IPS-18a (cell line): ENCODE data around the gene CD93.

Experiments
- H3K27ac ChIP-seq: one replicate; pipeline ENCODE4 v1.5.1; 2013; ENCODE audit warnings: low read length
- H3K27me3 ChIP-seq: one replicate; pipeline ENCODE4 v1.6.1; 2013; ENCODE audit warnings: mild to moderate bottlenecking, low read length; ENCODE audit not compliant: control insufficient read depth, insufficient read depth
- H3K36me3 ChIP-seq: one replicate; pipeline ENCODE4 v1.6.1; 2013; ENCODE audit warnings: low read depth, low read length; ENCODE audit not compliant: control insufficient read depth
- H3K4me1 ChIP-seq: one replicate; pipeline ENCODE4 v1.6.1; 2013; ENCODE audit warnings: low read depth, low read length; ENCODE audit not compliant: control insufficient read depth
- H3K4me3 ChIP-seq: one replicate; pipeline ENCODE4 v1.5.1; 2013; ENCODE audit warnings: low read length
- H3K9ac ChIP-seq: one replicate; pipeline ENCODE4 v1.6.1; 2013; ENCODE audit warnings: mild to moderate bottlenecking, low read length, moderate library complexity
- H3K9me3 ChIP-seq: one replicate; pipeline ENCODE4 v1.6.1; 2013; ENCODE audit warnings: low read depth, low read length; ENCODE audit not compliant: control insufficient read depth

CD93 gene

GRCh38 chr20:23077277-23077676, 8.8 kb downstream of the CD93 start:
- Histone ChIP-seq H3K9me3 (no peaks in the 10 kb centered on the region), H3K36me3 (no peaks in the 10 kb centered on the region), H3K4me1 (no peaks in the 10 kb centered on the region), H3K4me3 (no peak overlapping the region), H3K27ac (no peak overlapping the region), H3K27me3 (no peaks in the 10 kb centered on the region), H3K9ac (no peak overlapping the region)

GRCh38 chr20:23074052-23074451, 12.1 kb downstream of the CD93 start:
- no peaks in the 10 kb centered on the region for H3K9me3 ChIP-seq
- no peaks in the 10 kb centered on the region for H3K27me3 ChIP-seq

GRCh38 chr20:23072892-23073586, 13.1 kb downstream of the CD93 start:
- Histone ChIP-seq H3K9ac (no peak overlapping the region), H3K27ac (no peak overlapping the region), H3K4me3 (no peak overlapping the region), H3K9me3 (no peaks in the 10 kb centered on the region), H3K36me3 (no peaks in the 10 kb centered on the region), H3K27me3 (no peaks in the 10 kb centered on the region), H3K4me1 (no peaks in the 10 kb centered on the region)

More at GRCh38 chr20:23074052-23074451, 12.1 kb downstream of the CD93 start:
- H3K4me1 ChIP-seq, result no peaks in the 10 kb centered on the region
- no peaks in the 10 kb centered on the region for H3K36me3 ChIP-seq
- no peak overlapping the region for H3K27ac ChIP-seq
- no peak overlapping the region for H3K9ac ChIP-seq
- H3K4me3 ChIP-seq, result no peak overlapping the region

GRCh38 chr20:23071996-23072395, 14.1 kb downstream of the CD93 start:
- H3K9ac ChIP-seq, result no peak overlapping the region
- no peaks in the 10 kb centered on the region for H3K36me3 ChIP-seq

GRCh38 chr20:23071398-23071797, 14.7 kb downstream of the CD93 start:
- Histone ChIP-seq H3K9ac (no peak overlapping the region), H3K4me1 (no peaks in the 10 kb centered on the region), H3K27me3 (no peaks in the 10 kb centered on the region), H3K4me3 (no peak overlapping the region), H3K36me3 (no peaks in the 10 kb centered on the region), H3K9me3 (no peaks in the 10 kb centered on the region), H3K27ac (no peak overlapping the region)

More at GRCh38 chr20:23071996-23072395, 14.1 kb downstream of the CD93 start:
- Histone ChIP-seq H3K27me3 (no peaks in the 10 kb centered on the region), H3K27ac (no peak overlapping the region), H3K4me3 (no peak overlapping the region), H3K9me3 (no peaks in the 10 kb centered on the region), H3K4me1 (no peaks in the 10 kb centered on the region)

- no peak overlapping the region for H3K27ac ChIP-seq
- H3K4me3 ChIP-seq, result no peak overlapping the region
- H3K4me1 ChIP-seq, result peaks cover 3% of the 10 kb centered on the region
- no peaks in the 10 kb centered on the region for H3K9me3 ChIP-seq
- H3K36me3 ChIP-seq, result no peaks in the 10 kb centered on the region
- no peaks in the 10 kb centered on the region for H3K27me3 ChIP-seq
- H3K9ac ChIP-seq, result no peak overlapping the region
Observed at GRCh38 chr20:23069108-23069507, 17.0 kb downstream of the CD93 start.

- no peaks in the 10 kb centered on the region for H3K36me3 ChIP-seq
- no peaks in the 10 kb centered on the region for H3K9me3 ChIP-seq
- H3K27me3 ChIP-seq, result no peaks in the 10 kb centered on the region
- H3K4me3 ChIP-seq, result no peak overlapping the region
- peaks cover 5% of the 10 kb centered on the region for H3K4me1 ChIP-seq
- no peak overlapping the region for H3K9ac ChIP-seq
- no peak overlapping the region for H3K27ac ChIP-seq
Observed at GRCh38 chr20:23068283-23068682, 17.8 kb downstream of the CD93 start.

- H3K27me3 ChIP-seq, result no peaks in the 10 kb centered on the region
- H3K27ac ChIP-seq, result no peak overlapping the region
- H3K4me3 ChIP-seq, result no peak overlapping the region
- H3K9ac ChIP-seq, result no peak overlapping the region
- H3K9me3 ChIP-seq, result no peaks in the 10 kb centered on the region
- no peaks in the 10 kb centered on the region for H3K36me3 ChIP-seq
- peaks cover 19% of the 10 kb centered on the region for H3K4me1 ChIP-seq
Observed at GRCh38 chr20:23066772-23067171, 19.4 kb downstream of the CD93 start.

GRCh38 chr20:23065266-23066201, 20.6 kb downstream of the CD93 start:
- Histone ChIP-seq H3K9me3 (no peaks in the 10 kb centered on the region), H3K4me3 (no peak overlapping the region), H3K27me3 (no peaks in the 10 kb centered on the region), H3K27ac (no peak overlapping the region), H3K36me3 (no peaks in the 10 kb centered on the region), H3K4me1 (peaks cover 25% of the 10 kb centered on the region), H3K9ac (no peak overlapping the region)

GRCh38 chr20:23063581-23063980, 22.5 kb downstream of the CD93 start:
- no peak overlapping the region for H3K27ac ChIP-seq
- H3K27me3 ChIP-seq, result no peaks in the 10 kb centered on the region
- H3K4me1 ChIP-seq, result peaks cover 25% of the 10 kb centered on the region
- no peak overlapping the region for H3K9ac ChIP-seq
- no peak overlapping the region for H3K4me3 ChIP-seq
- H3K9me3 ChIP-seq, result no peaks in the 10 kb centered on the region
- H3K36me3 ChIP-seq, result no peaks in the 10 kb centered on the region

GRCh38 chr20:23063168-23063567, 23.0 kb downstream of the CD93 start:
- H3K27ac ChIP-seq, result no peak overlapping the region
- no peaks in the 10 kb centered on the region for H3K36me3 ChIP-seq
- H3K9ac ChIP-seq, result no peak overlapping the region
- H3K4me3 ChIP-seq, result no peak overlapping the region
- no peaks in the 10 kb centered on the region for H3K9me3 ChIP-seq
- no peaks in the 10 kb centered on the region for H3K27me3 ChIP-seq
- peaks cover 25% of the 10 kb centered on the region for H3K4me1 ChIP-seq
